Ovary (tissue), 9 donors: ENCODE data around the gene WARS2. TPM values are rescaled to one million over a fixed set of nuclear protein-coding genes. Genes with fewer than 3 reads are reported as not detected.

Source experiments
- DNase-seq, 5 donors: peaks; one replicate each; pipeline ENCODE4 v3.0.0-alpha.2; 2019 to 2020
- H3K27ac ChIP-seq, 2 donors: fragments of 200-600 bp; one replicate each; pipeline versions ENCODE4 v1.5.1 to v1.8.0; 2019 to 2022
- H3K27me3 ChIP-seq: fragments of 200-600 bp; one replicate; pipeline ENCODE4 v1.8.0; 2022
- H3K36me3 ChIP-seq: fragments of 200-600 bp; sonication (generic); one replicate; pipeline ENCODE4 v1.5.1; 2019
- H3K4me1 ChIP-seq: one replicate; pipeline ENCODE4 v1.8.1; 2013; ENCODE audit warnings: mild to moderate bottlenecking, moderate library complexity; ENCODE audit not compliant: insufficient read depth
- H3K4me3 ChIP-seq: fragments of 200-600 bp; sonication (generic); one replicate; pipeline ENCODE4 v1.5.1; 2017
- H3K9me3 ChIP-seq, 2 donors: fragments of 200-600 bp in 1 of 2; sonication (generic) in 1 of 2; one replicate each; pipeline versions ENCODE4 v1.5.1 to v1.8.1; 2013 to 2019; ENCODE audit warnings: mild to moderate bottlenecking in 1 of 2, moderate library complexity in 1 of 2
- EP300 ChIP-seq: sonication (generic); formaldehyde crosslinking; IDR thresholded peaks from one replicate; pipeline ENCODE4 v1.6.1; 2017; ENCODE audit warnings: antibody characterized with exemption
- POLR2A ChIP-seq: fragments of 450-650 bp; IDR thresholded peaks from one replicate; pipeline ENCODE4 v1.6.1; 2017; ENCODE audit warnings: antibody characterized with exemption, mild to moderate bottlenecking, moderate library complexity
- WGBS, 3 donors: extraction: QIAGEN DNeasy Blood & Tissue Kit in 1 of 3; methylation state at CpG; one replicate each; pipeline versions ENCODE4 v1.1.5 to v1.1.7; 2013 to 2017; 5-methylcytosine and 5-hydroxymethylcytosine counted together
- intact Hi-C, 4 donors: fragments of 100-400 bp; cut with DNase I; formaldehyde crosslinking; loops; one replicate each; pipeline versions ENCODE4 v1.11.0 to v1.15.1; 2022 to 2023
- polyA plus RNA-seq, 2 donors: library from polyadenylated mRNA; stranded (reverse); fragments of 200-250 nt in 1 of 2; fragments of 350-450 nt in 1 of 2; fragmentation: Illumina TruSeq in 1 of 2; extraction: RNeasy Lipid Tissue Mini Kit (QIAGEN cat#74804) in 1 of 2; gene quantifications; one replicate each; pipeline ENCODE4 v1.2.3, GENCODE V29; 2013 to 2014
- total RNA-seq, 7 donors: library from RNA; depleted of rRNA in 2 of 7; stranded (reverse); fragments of >200 nt in 2 of 7; fragmentation: NEBNext Ultra II Directional in 3 of 7; extraction: Animal tissue kit (Norgen Biotek cat#: 25700) in 3 of 7; gene quantifications; one replicate each; pipeline versions ENCODE4 v1.1.0 to v1.2.4, GENCODE V29; 2016 to 2023
- TF ChIP-seq, protein P1 (sequence below), 3 donors: fragments of 450-650 bp in 2 of 3; fragments of 200-600 bp in 1 of 3; IDR thresholded peaks; one replicate each; pipeline versions ENCODE4 v1.5.1 to v1.8.0; 2016 to 2022; ENCODE audit warnings: antibody characterized with exemption in 3 of 3, mild to moderate bottlenecking in 1 of 3
- donor health status: DM: no; HTN: no; CAD: no; lungs with moderate emphysema.
- donor health status: DM: no; HTN: no; CAD: no.
- donor health status: Bipolar disorder and iron deficiency.
- donor health status: DM: yes; HTN: yes; CAD: no.
- donor health status: DM: no; HTN: no; CAD: no.
- donor health status: DM: yes; HTN: yes; CAD: no.

Gene WARS2
- total and polyA plus RNA-seq, 9 donors, result 6.1 to 20.3 (median 15.5) TPM

DNA sequence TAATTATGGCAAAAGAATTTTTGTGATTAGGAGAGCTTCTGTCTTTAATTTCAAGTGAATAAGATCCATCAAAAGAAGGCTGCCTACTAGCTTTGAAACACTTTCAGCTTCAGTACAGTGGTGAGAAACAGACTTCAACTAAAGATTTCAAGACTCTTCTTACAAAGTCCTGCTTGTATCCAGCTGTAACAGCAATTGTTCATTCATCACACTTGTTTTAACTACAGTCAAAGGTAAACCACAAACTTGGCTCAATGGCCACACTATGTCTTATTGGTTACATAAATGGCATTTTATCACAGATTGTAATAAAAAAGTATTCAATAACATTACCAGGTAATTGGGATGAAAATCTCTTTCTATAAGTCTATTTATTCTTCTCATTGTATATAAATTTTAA lies 59.2 kb downstream of the WARS2 start:
- peaks cover 2% of the 10 kb centered on the region for H3K4me1 ChIP-seq
- no peak for DNase-seq
- TF ChIP-seq, protein P1, sequence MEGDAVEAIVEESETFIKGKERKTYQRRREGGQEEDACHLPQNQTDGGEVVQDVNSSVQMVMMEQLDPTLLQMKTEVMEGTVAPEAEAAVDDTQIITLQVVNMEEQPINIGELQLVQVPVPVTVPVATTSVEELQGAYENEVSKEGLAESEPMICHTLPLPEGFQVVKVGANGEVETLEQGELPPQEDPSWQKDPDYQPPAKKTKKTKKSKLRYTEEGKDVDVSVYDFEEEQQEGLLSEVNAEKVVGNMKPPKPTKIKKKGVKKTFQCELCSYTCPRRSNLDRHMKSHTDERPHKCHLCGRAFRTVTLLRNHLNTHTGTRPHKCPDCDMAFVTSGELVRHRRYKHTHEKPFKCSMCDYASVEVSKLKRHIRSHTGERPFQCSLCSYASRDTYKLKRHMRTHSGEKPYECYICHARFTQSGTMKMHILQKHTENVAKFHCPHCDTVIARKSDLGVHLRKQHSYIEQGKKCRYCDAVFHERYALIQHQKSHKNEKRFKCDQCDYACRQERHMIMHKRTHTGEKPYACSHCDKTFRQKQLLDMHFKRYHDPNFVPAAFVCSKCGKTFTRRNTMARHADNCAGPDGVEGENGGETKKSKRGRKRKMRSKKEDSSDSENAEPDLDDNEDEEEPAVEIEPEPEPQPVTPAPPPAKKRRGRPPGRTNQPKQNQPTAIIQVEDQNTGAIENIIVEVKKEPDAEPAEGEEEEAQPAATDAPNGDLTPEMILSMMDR (IDR thresholded peaks at IDR 0.05), result no peak
- TF ChIP-seq EP300 (no peak), POLR2A (no peak)
- no peak overlapping the region for H3K27ac ChIP-seq
- intact Hi-C loops, result no loop called here
- H3K27me3 ChIP-seq, result no peaks in the 10 kb centered on the region
- H3K9me3 ChIP-seq, result no peaks in the 10 kb centered on the region
- no peak overlapping the region for H3K4me3 ChIP-seq
- no peaks in the 10 kb centered on the region for H3K36me3 ChIP-seq

DNA sequence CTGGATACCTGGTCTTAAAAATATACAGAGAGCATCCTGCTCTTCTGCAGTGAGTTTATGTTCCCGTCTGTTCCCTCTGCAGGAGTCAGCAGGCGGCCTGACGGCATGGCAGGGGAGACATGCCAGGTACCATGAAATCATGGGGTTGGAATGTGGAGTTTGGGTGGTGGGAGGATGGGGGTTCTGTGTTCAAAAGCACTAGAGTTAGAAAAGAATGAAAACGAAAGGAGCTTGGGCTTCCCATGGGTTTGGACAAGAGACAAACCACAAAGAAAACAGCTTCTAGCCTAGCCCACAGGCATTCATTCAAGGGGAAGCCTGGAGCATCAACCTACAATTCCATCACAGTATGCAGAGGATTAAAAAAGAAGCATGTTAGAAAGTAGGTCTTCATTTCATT lies 59.9 kb downstream of the WARS2 start:
- H3K9me3 ChIP-seq, result no peaks in the 10 kb centered on the region
- DNase-seq, result peak in 4 of 5 donors; percentile 23 to 47 (median 38)
- H3K4me3 ChIP-seq, result no peak overlapping the region
- H3K36me3 ChIP-seq, result no peaks in the 10 kb centered on the region
- H3K27me3 ChIP-seq, result no peaks in the 10 kb centered on the region
- H3K27ac ChIP-seq, result no peak overlapping the region
- intact Hi-C loops, result no loop called here
- 9 to 10% (median 10%) methylated on average over 4 of the region's 4 CpGs for WGBS, 3 donors
- H3K4me1 ChIP-seq, result peaks cover 2% of the 10 kb centered on the region
- TF ChIP-seq POLR2A (no peak), EP300 (no peak)
- TF ChIP-seq, protein P1 (IDR thresholded peaks at IDR 0.05), result no peak

DNA sequence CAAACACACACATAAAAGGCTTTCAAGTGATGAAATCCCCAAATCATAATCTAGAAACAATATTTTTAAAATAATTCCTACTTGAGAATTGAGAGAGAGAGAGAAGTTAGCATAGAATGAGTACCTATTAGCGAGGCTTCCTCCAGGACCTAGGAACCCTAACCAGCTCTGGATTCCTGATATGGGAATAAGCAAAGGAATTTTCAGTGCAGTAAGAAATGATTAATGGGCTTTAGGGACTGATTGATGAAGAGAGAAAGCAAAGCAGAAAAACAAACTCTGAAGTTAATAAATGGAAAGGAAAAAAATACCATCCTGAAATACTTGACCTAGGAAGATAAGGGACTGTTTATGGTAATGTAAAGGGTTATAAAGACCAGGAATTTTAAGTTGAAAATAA lies 60.6 kb downstream of the WARS2 start:
- DNase-seq, result no peak
- Histone ChIP-seq H3K4me3 (no peak overlapping the region), H3K36me3 (no peaks in the 10 kb centered on the region), H3K4me1 (peaks cover 1% of the 10 kb centered on the region), H3K27me3 (no peaks in the 10 kb centered on the region), H3K27ac (no peak overlapping the region), H3K9me3 (no peaks in the 10 kb centered on the region)
- intact Hi-C loops, result no loop called here
- TF ChIP-seq, protein P1 (IDR thresholded peaks at IDR 0.05), result no peak
- no peak for TF ChIP-seq POLR2A
- TF ChIP-seq EP300, result no peak
- 88 to 95% (median 94%) methylated on average over 1 of the region's 1 CpG for WGBS, 3 donors

DNA sequence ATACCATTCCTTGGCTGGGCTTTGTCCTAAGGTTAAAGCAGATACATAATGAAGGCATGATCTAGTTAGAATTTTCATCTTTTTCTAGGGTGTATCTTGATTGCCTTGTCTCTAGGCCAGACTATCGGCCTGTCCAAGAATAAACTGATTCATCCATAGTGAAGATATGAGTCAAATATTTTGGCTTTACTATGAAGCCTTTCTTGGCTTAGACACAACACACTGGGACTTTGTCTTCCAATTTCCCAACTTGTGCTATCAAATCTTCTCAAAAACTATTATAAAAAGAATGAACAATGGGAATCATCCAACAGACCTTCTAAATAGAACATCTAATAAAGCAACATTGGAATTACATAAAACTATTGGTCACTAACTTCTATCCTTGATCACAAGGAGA lies 64.8 kb downstream of the WARS2 start:
- TF ChIP-seq EP300, result no peak
- no peak for TF ChIP-seq POLR2A
- TF ChIP-seq, protein P1 (IDR thresholded peaks at IDR 0.05), result no peak
- intact Hi-C loops, result no loop called here
- Histone ChIP-seq H3K27ac (no peak overlapping the region), H3K4me1 (no peaks in the 10 kb centered on the region), H3K9me3 (no peaks in the 10 kb centered on the region), H3K4me3 (no peak overlapping the region), H3K36me3 (no peaks in the 10 kb centered on the region), H3K27me3 (no peaks in the 10 kb centered on the region)
- DNase-seq, result no peak
- 7 to 14% (median 9%) methylated on average over 1 of the region's 1 CpG for WGBS, 3 donors

- H3K36me3 ChIP-seq, result no peaks in the 10 kb centered on the region
- no peaks in the 10 kb centered on the region for H3K27me3 ChIP-seq
- intact Hi-C loops, result no loop called here
- no peak overlapping the region for H3K4me3 ChIP-seq
- DNase-seq, result no peak
- no peaks in the 10 kb centered on the region for H3K9me3 ChIP-seq
- WGBS, 3 donors, result 94 to 99% (median 98%) methylated on average over 3 of the region's 3 CpGs
- TF ChIP-seq EP300 (no peak), POLR2A (no peak)
- TF ChIP-seq, protein P1 (IDR thresholded peaks at IDR 0.05), result no peak
- peaks cover 2% of the 10 kb centered on the region for H3K4me1 ChIP-seq
- no peak overlapping the region for H3K27ac ChIP-seq
Measured at GRCh38 chr1:119071321-119071720, 69.1 kb downstream of the WARS2 start.
